Nucleus accumbens (tissue), 56 donors: ENCODE data around the gene ZFP62.

Source experiments
- DNase-seq, 56 donors: peaks; one replicate each; lab custom pipeline; 2025; lab: John Stamatoyannopoulos, UW

ZFP62 gene

GRCh38 chr5:180798193-180798592, 62.9 kb downstream of the ZFP62 start:
- DNase-seq: no peak
